Adipocyte (in vitro differentiated cells): ENCODE data around the gene ASB6.
A peak's percentile ranks its signal among the peaks of the same experiment; 100 is the strongest.

ENCODE experiments used
- DNase-seq: peaks from one replicate; pipeline ENCODE4 v3.0.0-alpha.2; 2015; ENCODE audit warnings: low read depth
- H3K27me3 ChIP-seq: replicated peaks from 2 replicates; pipeline ENCODE4 v1.7.0; 2013; ENCODE audit warnings: mild to moderate bottlenecking, low read length, moderate library complexity; ENCODE audit not compliant: control insufficient read depth, insufficient read depth
- H3K36me3 ChIP-seq: 2 replicates; pipeline ENCODE4 v1.7.0; 2013; ENCODE audit warnings: low read length, mild to moderate bottlenecking, moderate library complexity; ENCODE audit not compliant: control insufficient read depth, insufficient read depth, severe bottlenecking
- H3K4me1 ChIP-seq: 2 replicates; pipeline ENCODE4 v1.7.0; 2013; ENCODE audit warnings: mild to moderate bottlenecking, low read length, moderate library complexity; ENCODE audit not compliant: control insufficient read depth, insufficient read depth
- H3K4me3 ChIP-seq: 2 replicates; pipeline ENCODE4 v1.7.0; 2013; ENCODE audit warnings: mild to moderate bottlenecking, low read length, moderate library complexity
- H3K9ac ChIP-seq: 2 replicates; pipeline ENCODE4 v1.7.0; 2013; ENCODE audit warnings: mild to moderate bottlenecking, low read length, moderate library complexity
- H3K9me3 ChIP-seq: 2 replicates; pipeline ENCODE4 v1.7.0; 2013; ENCODE audit warnings: mild to moderate bottlenecking, low read length, moderate library complexity; ENCODE audit not compliant: control insufficient read depth

The ASB6 gene

GRCh38 chr9:129653823-129654553 is 12.0 kb upstream of the ASB6 start:
- no peak overlapping the region for H3K9ac ChIP-seq
- H3K27me3 ChIP-seq, result peaks cover 6% of the 10 kb centered on the region
- no peaks in the 10 kb centered on the region for H3K9me3 ChIP-seq
- no peaks in the 10 kb centered on the region for H3K36me3 ChIP-seq
- H3K4me3 ChIP-seq, result no peak overlapping the region
- peaks cover 11% of the 10 kb centered on the region for H3K4me1 ChIP-seq
- no peak for DNase-seq

- Histone ChIP-seq H3K27me3 (peaks cover 6% of the 10 kb centered on the region), H3K9ac (no peak overlapping the region), H3K36me3 (no peaks in the 10 kb centered on the region), H3K4me3 (no peak overlapping the region), H3K4me1 (no peaks in the 10 kb centered on the region), H3K9me3 (no peaks in the 10 kb centered on the region)
- DNase-seq, result peak; percentile 41
Observed at GRCh38 chr9:129650680-129651235, 8.8 kb upstream of the ASB6 start.

- Histone ChIP-seq H3K4me1 (no peaks in the 10 kb centered on the region), H3K9me3 (no peaks in the 10 kb centered on the region), H3K9ac (no peak overlapping the region), H3K36me3 (no peaks in the 10 kb centered on the region), H3K27me3 (peaks cover 6% of the 10 kb centered on the region), H3K4me3 (no peak overlapping the region)
- DNase-seq, result peak; percentile 82
Observed at GRCh38 chr9:129649726-129650679, 8.1 kb upstream of the ASB6 start.

GRCh38 chr9:129648764-129649115 is 6.8 kb upstream of the ASB6 start:
- no peak for DNase-seq
- Histone ChIP-seq H3K4me1 (no peaks in the 10 kb centered on the region), H3K27me3 (peaks cover 6% of the 10 kb centered on the region), H3K9me3 (no peaks in the 10 kb centered on the region), H3K36me3 (no peaks in the 10 kb centered on the region), H3K9ac (no peak overlapping the region), H3K4me3 (no peak overlapping the region)

GRCh38 chr9:129648092-129648763 is 6.3 kb upstream of the ASB6 start:
- H3K9me3 ChIP-seq, result no peaks in the 10 kb centered on the region
- DNase-seq, result peak; percentile 46
- no peaks in the 10 kb centered on the region for H3K36me3 ChIP-seq
- no peak overlapping the region for H3K9ac ChIP-seq
- no peaks in the 10 kb centered on the region for H3K4me1 ChIP-seq
- H3K4me3 ChIP-seq, result no peak overlapping the region
- peaks cover 6% of the 10 kb centered on the region for H3K27me3 ChIP-seq

- Histone ChIP-seq H3K9ac (no peak overlapping the region), H3K36me3 (no peaks in the 10 kb centered on the region), H3K27me3 (peaks cover 6% of the 10 kb centered on the region), H3K4me1 (no peaks in the 10 kb centered on the region), H3K4me3 (no peak overlapping the region), H3K9me3 (no peaks in the 10 kb centered on the region)
- no peak for DNase-seq
Observed at GRCh38 chr9:129647635-129648034, 5.7 kb upstream of the ASB6 start.

- Histone ChIP-seq H3K27me3 (peaks cover 6% of the 10 kb centered on the region), H3K4me3 (no peak overlapping the region), H3K36me3 (no peaks in the 10 kb centered on the region), H3K9ac (no peak overlapping the region), H3K4me1 (peaks cover 3% of the 10 kb centered on the region), H3K9me3 (no peaks in the 10 kb centered on the region)
- no peak for DNase-seq
Observed at GRCh38 chr9:129646654-129647053, 4.7 kb upstream of the ASB6 start.

GRCh38 chr9:129646252-129646651 is 4.3 kb upstream of the ASB6 start:
- no peak overlapping the region for H3K4me3 ChIP-seq
- no peak overlapping the region for H3K9ac ChIP-seq
- peaks cover 3% of the 10 kb centered on the region for H3K4me1 ChIP-seq
- H3K27me3 ChIP-seq, result peaks cover 6% of the 10 kb centered on the region
- DNase-seq, result no peak
- no peaks in the 10 kb centered on the region for H3K36me3 ChIP-seq
- no peaks in the 10 kb centered on the region for H3K9me3 ChIP-seq

- H3K27me3 ChIP-seq, result no peaks in the 10 kb centered on the region
- no peaks in the 10 kb centered on the region for H3K36me3 ChIP-seq
- peaks cover 17% of the 10 kb centered on the region for H3K4me1 ChIP-seq
- H3K9ac ChIP-seq, result no peak overlapping the region
- DNase-seq, result no peak
- H3K9me3 ChIP-seq, result no peaks in the 10 kb centered on the region
- H3K4me3 ChIP-seq, result no peak overlapping the region
Observed at GRCh38 chr9:129644902-129645301, 3.0 kb upstream of the ASB6 start.

- no peak for DNase-seq
- Histone ChIP-seq H3K4me1 (peaks cover 22% of the 10 kb centered on the region), H3K4me3 (no peak overlapping the region), H3K36me3 (peaks cover under 1% of the 10 kb centered on the region), H3K27me3 (no peaks in the 10 kb centered on the region), H3K9me3 (no peaks in the 10 kb centered on the region), H3K9ac (no peak overlapping the region)
Observed at GRCh38 chr9:129644365-129644764, 2.4 kb upstream of the ASB6 start.

- Histone ChIP-seq H3K27me3 (no peaks in the 10 kb centered on the region), H3K9me3 (no peaks in the 10 kb centered on the region), H3K9ac (no peak overlapping the region), H3K4me1 (peaks cover 23% of the 10 kb centered on the region), H3K36me3 (peaks cover 7% of the 10 kb centered on the region), H3K4me3 (no peak overlapping the region)
- no peak for DNase-seq
Observed at GRCh38 chr9:129643706-129644105, 1.8 kb upstream of the ASB6 start.
